Heart left ventricle (tissue), 16 donors: ENCODE results near the gene PGAP3. TPM values are rescaled to one million over a fixed set of nuclear protein-coding genes. Genes with fewer than 3 reads are reported as not detected.

ENCODE experiments used
- ATAC-seq, 4 donors: fragments of 200-7000 bp; cut with Tn5 transposase; one replicate each; pipeline ENCODE4 v1.9.1; 2020 to 2022; ENCODE audit warnings: moderate library complexity in 4 of 4, mild to moderate bottlenecking in 3 of 4, moderate number of reproducible peaks in 1 of 4
- DNase-seq, 5 donors: peaks; one replicate each; pipeline ENCODE4 v3.0.0-alpha.2; 2020
- H3K27ac ChIP-seq, 12 donors: fragments of 200-600 bp; sonication (generic) in 4 of 12; one replicate each; pipeline versions ENCODE4 v1.5.0 to v1.8.0; 2016 to 2022; ENCODE audit warnings: mild to moderate bottlenecking in 2 of 12
- H3K27me3 ChIP-seq, 9 donors: fragments of 200-600 bp; sonication (generic) in 2 of 9; one replicate each; pipeline versions ENCODE4 v1.5.1 to v1.8.0; 2016 to 2022; ENCODE audit warnings: mild to moderate bottlenecking in 3 of 9
- H3K36me3 ChIP-seq, 9 donors: fragments of 200-600 bp; sonication (generic) in 2 of 9; one replicate each; pipeline versions ENCODE4 v1.5.0 to v1.8.0; 2018 to 2022; ENCODE audit warnings: mild to moderate bottlenecking in 2 of 9
- H3K4me1 ChIP-seq, 12 donors: fragments of 200-600 bp; sonication (generic) in 4 of 12; one replicate each; pipeline versions ENCODE4 v1.5.0 to v1.8.0; 2016 to 2022; ENCODE audit warnings: mild to moderate bottlenecking in 3 of 12
- H3K4me3 ChIP-seq, 12 donors: fragments of 200-600 bp; sonication (generic) in 4 of 12; one replicate each; pipeline versions ENCODE4 v1.5.0 to v1.8.0; 2017 to 2022; ENCODE audit warnings: mild to moderate bottlenecking in 9 of 12, moderate library complexity in 4 of 12
- H3K9me3 ChIP-seq, 12 donors: fragments of 200-600 bp; sonication (generic) in 4 of 12; one replicate each; pipeline versions ENCODE4 v1.5.0 to v1.8.0; 2016 to 2022; ENCODE audit warnings: mild to moderate bottlenecking in 1 of 12
- POLR2A ChIP-seq, 2 donors: fragments of 450-650 bp; IDR thresholded peaks; one replicate each; pipeline ENCODE4 v1.6.1; 2017; ENCODE audit warnings: antibody characterized with exemption in 2 of 2, mild to moderate bottlenecking in 2 of 2, moderate library complexity in 2 of 2
- WGBS, 4 donors: extraction: QIAGEN DNeasy Blood & Tissue Kit in 2 of 4; methylation state at CpG; one replicate each; pipeline versions ENCODE4 v1.1.5 to v1.1.7; 2013 to 2018; 5-methylcytosine and 5-hydroxymethylcytosine counted together
- intact Hi-C, 10 donors: fragments of 100-400 bp; cut with DNase I; formaldehyde crosslinking; loops; one replicate each; pipeline versions ENCODE4 v1.11.1 to v1.14.2; 2022
- polyA plus RNA-seq, 2 donors: library from polyadenylated mRNA; stranded (reverse); fragments of 200-250 nt; gene quantifications; one replicate each; pipeline ENCODE4 v1.2.3, GENCODE V29; 2013
- total RNA-seq, 9 donors: library from RNA; depleted of rRNA in 2 of 9; stranded (reverse); fragments of >200 nt in 2 of 9; fragmentation: NEBNext Ultra II Directional in 3 of 9; extraction: Animal tissue kit (Norgen Biotek cat#: 25700) in 3 of 9; gene quantifications; one replicate each; pipeline versions ENCODE4 v1.1.0 to v1.2.4, GENCODE V29; 2016 to 2023
- TF ChIP-seq, protein P1 (sequence below), 12 donors: fragments of 200-600 bp; sonication (generic) in 4 of 12; IDR thresholded peaks; one replicate each; pipeline versions ENCODE4 v1.5.0 to v1.8.0; 2018 to 2022; ENCODE audit warnings: antibody characterized with exemption in 12 of 12, mild to moderate bottlenecking in 5 of 12
- donor health status: ischemic (EF 13 %, LVEDD 7.1; RV severe dilation, severe dysfunction).
- donor health status: healthy with polysubstance abuse.
- donor health status: DM: no; HTN: yes; CAD: no.
- donor health status: DM: no; HTN: no; CAD: no.
- donor health status: ischemic (EF 25% LVEDD 6.9; RV normal size, moderate dysfunction).
- donor health status: ischemic (EF 25% LVEDD 5.7; RV mildly dilated, moderate dysfunction).
- donor health status: healthy.
- donor health status: DM: yes; HTN: yes; CAD: no.
- donor health status: ischemic (EF 35%, LVEDD 5.7; RV mildly dilated, moderate dysfunction).
- donor health status: nonischemic (EF 11% LVEDD 7.7; RV severe dilation, severe dysfunction).
- donor health status: DM: yes; HTN: yes; CAD: no.
- donor health status: PGD.
- donor health status: ischemic (EF 29% LVEDD 5.4; RV normal size, mild dysfunction).
- donor health status: nonischemic (EF 23%, LVEDD 6.1; RV moderate dilation, normal function).

The PGAP3 gene
- total and polyA plus RNA-seq, 11 donors = 8.0 to 18.8 (median 13.3) TPM

DNA sequence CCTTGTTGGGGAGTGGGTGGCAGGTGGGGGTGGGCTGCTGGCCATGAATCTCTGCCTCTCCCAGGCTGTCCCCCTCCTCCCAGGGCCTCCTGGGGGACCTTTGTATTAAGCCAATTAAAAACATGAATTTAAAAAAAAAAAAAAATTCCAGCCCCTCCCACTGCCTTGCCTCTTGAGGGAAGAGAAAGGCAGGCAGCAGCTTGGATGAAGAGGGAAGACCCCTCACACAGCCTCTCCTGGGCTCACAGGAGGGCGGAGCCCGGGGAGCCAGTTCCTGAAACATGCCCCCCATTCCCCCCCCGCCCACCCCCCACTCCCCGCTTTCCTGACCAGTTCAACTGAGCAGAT lies 24.5 kb downstream of the PGAP3 start:
- Histone ChIP-seq H3K4me3 (peak overlapping the region in 6 of 12 donors; percentile 60 to 78 (median 70)), H3K9me3 (no peaks in the 10 kb centered on the region), H3K36me3 (peaks cover 0 to 33% (median 11%) of the 10 kb centered on the region in 9 donors), H3K27ac (peak overlapping the region; percentile 85 to 99 (median 96)), H3K27me3 (peaks cover 0 to 15% (median 0%) of the 10 kb centered on the region in 9 donors), H3K4me1 (peaks cover 13 to 92% (median 70%) of the 10 kb centered on the region in 12 donors)
- DNase-seq (no peak), ATAC-seq (no peak)
- TF ChIP-seq, protein P1, sequence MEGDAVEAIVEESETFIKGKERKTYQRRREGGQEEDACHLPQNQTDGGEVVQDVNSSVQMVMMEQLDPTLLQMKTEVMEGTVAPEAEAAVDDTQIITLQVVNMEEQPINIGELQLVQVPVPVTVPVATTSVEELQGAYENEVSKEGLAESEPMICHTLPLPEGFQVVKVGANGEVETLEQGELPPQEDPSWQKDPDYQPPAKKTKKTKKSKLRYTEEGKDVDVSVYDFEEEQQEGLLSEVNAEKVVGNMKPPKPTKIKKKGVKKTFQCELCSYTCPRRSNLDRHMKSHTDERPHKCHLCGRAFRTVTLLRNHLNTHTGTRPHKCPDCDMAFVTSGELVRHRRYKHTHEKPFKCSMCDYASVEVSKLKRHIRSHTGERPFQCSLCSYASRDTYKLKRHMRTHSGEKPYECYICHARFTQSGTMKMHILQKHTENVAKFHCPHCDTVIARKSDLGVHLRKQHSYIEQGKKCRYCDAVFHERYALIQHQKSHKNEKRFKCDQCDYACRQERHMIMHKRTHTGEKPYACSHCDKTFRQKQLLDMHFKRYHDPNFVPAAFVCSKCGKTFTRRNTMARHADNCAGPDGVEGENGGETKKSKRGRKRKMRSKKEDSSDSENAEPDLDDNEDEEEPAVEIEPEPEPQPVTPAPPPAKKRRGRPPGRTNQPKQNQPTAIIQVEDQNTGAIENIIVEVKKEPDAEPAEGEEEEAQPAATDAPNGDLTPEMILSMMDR (IDR thresholded peaks at IDR 0.05) = no peak
- no peak for TF ChIP-seq POLR2A (IDR thresholded peaks at IDR 0.05)
- intact Hi-C loops = loop anchor here in 1 of 10 donors (10.0 kb wide), 1 partner anchor 651 kb away; no protein-coding TSS in a partner anchor
- WGBS, 4 donors = 53 to 70% (median 59%) methylated on average over 4 of the region's 4 CpGs

GRCh38 chr17:39662551-39663339 lies 25.1 kb downstream of the PGAP3 start:
- TF ChIP-seq, protein P1 (IDR thresholded peaks at IDR 0.05) = no peak
- TF ChIP-seq POLR2A (IDR thresholded peaks at IDR 0.05) = no peak
- intact Hi-C loops = loop anchor here in 1 of 10 donors (10.0 kb wide), 1 partner anchor 652 kb away; no protein-coding TSS in a partner anchor
- Histone ChIP-seq H3K4me3 (peak overlapping the region in 2 of 12 donors; percentile 72 to 78), H3K27ac (peak overlapping the region in 11 of 12 donors; percentile 85 to 99 (median 96)), H3K36me3 (peaks cover 0 to 39% (median 11%) of the 10 kb centered on the region in 9 donors), H3K4me1 (peaks cover 13 to 92% (median 66%) of the 10 kb centered on the region in 12 donors), H3K27me3 (peaks cover 0 to 11% (median 0%) of the 10 kb centered on the region in 9 donors), H3K9me3 (no peaks in the 10 kb centered on the region)
- WGBS, 4 donors = 69 to 77% (median 76%) methylated on average over 14 to 22 of the region's 22 CpGs
- DNase-seq = no peak
- no peak for ATAC-seq

- peaks cover 13 to 89% (median 60%) of the 10 kb centered on the region in 12 donors for H3K4me1 ChIP-seq
- H3K4me3 ChIP-seq = no peak overlapping the region
- 72 to 84% (median 81%) methylated on average over 7 to 8 of the region's 8 CpGs for WGBS, 4 donors
- no peak for TF ChIP-seq POLR2A (IDR thresholded peaks at IDR 0.05)
- ATAC-seq (no peak), DNase-seq (no peak)
- peaks cover 0 to 6% (median 0%) of the 10 kb centered on the region in 9 donors for H3K27me3 ChIP-seq
- intact Hi-C loops = loop anchor here in 1 of 10 donors (10.0 kb wide), 1 partner anchor 653 kb away; no protein-coding TSS in a partner anchor
- peaks cover 0 to 44% (median 11%) of the 10 kb centered on the region in 9 donors for H3K36me3 ChIP-seq
- H3K27ac ChIP-seq = peak overlapping the region in 11 of 12 donors; percentile 54 to 99 (median 95)
- no peaks in the 10 kb centered on the region for H3K9me3 ChIP-seq
Measured at GRCh38 chr17:39661744-39662541, 25.9 kb downstream of the PGAP3 start.
